Colon (tissue), 2 donors: Measurements from ENCODE around the gene POP4.
"Not testable (repeated sequence)": the region's sequence is repeated elsewhere in the genome, so short reads cannot be mapped to it uniquely, and the experiment has no call there.

Experiments
- FAIRE-seq: peaks from 2 replicates; lab custom pipeline; 2012; peaks lifted over from hg19 to GRCh38; lab: Jason Lieb, UNC
- donor health status: control.
- donor health status: control.

POP4 gene

GRCh38 chr19:29612121-29612520 lies 6.0 kb downstream of the POP4 start:
- FAIRE-seq = no peak

GRCh38 chr19:29612801-29613595 lies 6.9 kb downstream of the POP4 start:
- FAIRE-seq = no peak

DNA sequence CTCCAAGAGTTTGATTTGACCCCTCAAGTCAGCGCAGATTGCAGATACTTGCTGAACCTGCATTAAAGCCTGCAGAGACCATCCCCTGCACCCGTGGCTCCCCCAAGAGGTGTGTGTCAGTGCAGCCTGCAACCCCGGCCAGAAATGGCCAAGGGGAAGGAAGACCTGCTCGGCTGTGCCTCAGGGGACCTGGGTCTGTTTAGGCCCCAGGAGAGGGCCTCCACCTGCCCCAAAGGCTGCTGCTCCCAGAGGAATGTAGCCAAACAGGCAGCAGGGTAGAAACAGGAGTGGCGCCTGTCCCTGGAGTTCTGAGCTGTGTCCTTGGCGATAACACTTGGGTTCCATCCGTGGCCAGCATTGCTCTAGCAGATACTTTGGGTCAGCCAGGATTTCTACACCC lies 8.0 kb downstream of the POP4 start:
- FAIRE-seq = no peak

DNA sequence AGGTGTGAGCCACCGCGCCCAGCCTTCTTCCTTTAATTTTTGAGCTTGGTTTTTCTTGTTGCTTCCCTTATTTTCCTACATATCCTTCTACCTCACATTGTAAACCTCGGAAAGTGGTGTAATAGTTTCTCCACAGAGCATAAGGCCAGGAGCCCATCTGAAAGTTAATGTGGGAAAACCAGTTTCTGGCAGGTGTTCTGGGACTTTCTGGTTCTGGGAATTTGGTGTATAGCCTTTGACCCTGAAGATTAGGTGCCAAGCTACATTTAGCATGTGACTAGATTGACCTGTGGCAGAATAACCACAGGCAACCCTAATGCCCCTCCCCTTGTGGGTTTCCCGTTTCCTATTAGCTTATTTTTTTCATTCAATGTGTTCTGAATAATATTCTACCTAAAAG lies 8.7 kb downstream of the POP4 start:
- no peak for FAIRE-seq

GRCh38 chr19:29615891-29616425 lies 9.9 kb downstream of the POP4 start:
- FAIRE-seq = no peak

- FAIRE-seq = no peak
Measured at GRCh38 chr19:29616541-29616940, 10.5 kb downstream of the POP4 start.

DNA sequence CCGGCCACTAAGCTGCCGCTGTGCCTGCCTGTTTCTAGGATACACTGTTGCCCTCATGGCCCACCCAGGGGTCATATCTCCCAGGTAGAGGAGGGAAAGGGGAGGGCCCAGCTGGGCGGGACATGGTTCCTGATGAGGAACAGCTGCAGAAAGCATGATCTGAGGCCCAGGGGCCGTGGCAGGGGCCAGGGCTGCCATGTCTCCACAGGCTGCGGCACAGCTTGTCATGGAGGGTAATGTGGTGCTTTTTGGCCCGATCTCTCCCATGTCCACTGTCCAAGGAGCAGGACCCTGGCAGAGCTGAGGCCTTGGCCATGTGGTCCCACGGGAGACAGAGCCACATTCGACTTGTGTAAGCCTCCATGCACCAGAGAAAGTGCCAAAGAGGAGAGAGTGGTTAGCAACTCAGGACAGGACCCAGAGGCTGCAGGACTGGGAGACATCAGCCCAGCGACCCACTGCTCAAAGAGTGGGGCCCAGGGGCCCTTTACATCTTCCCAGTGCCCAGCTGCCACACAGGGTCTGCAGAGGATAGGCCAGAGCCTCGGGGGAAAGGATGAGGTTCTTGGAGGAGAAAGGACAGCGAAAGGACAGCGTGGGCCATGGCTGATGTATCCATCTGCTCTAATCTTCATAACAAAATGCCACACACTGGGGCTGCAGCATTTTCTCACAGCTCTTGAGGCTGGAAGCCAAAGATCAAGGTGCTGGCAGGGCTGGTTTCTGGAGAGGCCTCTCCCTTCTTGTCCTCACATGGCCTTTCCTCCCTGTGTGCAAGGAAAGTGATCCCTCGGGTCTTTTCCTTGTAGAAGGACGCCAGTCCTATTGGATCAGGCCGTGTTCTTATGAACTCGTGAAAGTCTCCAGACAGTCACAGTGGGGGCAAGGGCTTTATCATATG lies 11.5 kb downstream of the POP4 start:
- no peak for FAIRE-seq

DNA sequence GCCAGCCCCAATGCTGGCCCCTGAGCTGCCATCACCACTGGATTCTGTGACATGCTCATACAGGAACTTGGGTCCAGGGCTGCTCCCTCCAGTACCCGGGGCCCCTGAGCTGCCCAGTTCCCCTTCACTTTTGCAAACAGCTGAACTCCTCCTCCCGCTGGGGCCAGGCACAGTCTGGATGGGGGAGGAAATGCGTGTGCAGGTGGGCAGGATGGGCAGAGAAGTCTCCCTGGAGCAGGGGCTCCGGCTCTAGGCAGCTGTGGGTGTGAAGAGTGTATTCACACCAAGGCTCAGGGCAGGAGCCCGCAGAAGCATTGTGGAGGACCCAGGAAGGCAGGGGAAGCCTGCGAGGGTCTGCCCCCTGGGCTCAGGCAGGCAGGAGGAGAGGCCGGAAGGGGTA lies 12.4 kb downstream of the POP4 start:
- no peak for FAIRE-seq

DNA sequence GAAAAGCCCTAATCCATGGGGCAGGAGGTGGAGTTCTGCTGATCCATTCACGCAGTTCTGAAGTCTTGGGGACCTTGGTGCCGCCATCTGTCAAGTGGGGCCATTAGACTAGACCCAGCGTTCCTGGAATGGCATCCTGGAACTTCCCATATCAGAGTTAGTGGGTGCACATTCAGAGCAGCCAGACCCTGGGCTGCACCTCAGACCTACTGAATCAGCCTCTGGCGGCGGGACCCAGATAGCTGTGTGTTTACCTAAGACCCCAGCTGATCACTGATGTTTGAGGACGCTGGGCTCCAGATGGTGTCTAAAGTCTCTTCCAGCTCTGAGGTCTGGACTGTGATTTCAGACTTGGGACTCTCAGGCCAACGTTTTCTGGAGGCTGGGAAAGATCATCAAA lies 12.8 kb downstream of the POP4 start:
- FAIRE-seq = no peak

DNA sequence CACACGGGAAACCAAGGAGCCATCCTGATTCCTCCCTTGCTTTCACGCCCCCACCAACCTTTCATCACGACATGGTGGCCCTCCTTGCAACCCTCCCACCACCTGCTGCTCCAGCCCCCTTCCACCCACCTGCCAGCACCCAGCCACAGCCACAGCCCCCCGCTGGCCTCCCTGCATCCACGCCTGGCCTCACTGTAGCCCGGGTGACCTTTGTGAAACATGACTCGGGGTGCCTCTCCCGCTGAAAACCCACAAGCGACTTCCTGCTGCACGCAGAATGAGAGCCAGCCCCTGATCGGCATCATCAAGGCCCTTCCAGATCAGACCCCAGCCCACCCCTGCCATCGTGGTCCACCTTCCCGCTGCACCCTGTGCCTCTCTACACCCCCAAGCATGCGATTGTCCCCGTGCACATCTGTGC lies 14.9 kb downstream of the POP4 start:
- no peak for FAIRE-seq

- no peak for FAIRE-seq
Measured at GRCh38 chr19:29622166-29623070, 16.3 kb downstream of the POP4 start.

GRCh38 chr19:29623726-29624488 lies 17.8 kb downstream of the POP4 start:
- no peak for FAIRE-seq

DNA sequence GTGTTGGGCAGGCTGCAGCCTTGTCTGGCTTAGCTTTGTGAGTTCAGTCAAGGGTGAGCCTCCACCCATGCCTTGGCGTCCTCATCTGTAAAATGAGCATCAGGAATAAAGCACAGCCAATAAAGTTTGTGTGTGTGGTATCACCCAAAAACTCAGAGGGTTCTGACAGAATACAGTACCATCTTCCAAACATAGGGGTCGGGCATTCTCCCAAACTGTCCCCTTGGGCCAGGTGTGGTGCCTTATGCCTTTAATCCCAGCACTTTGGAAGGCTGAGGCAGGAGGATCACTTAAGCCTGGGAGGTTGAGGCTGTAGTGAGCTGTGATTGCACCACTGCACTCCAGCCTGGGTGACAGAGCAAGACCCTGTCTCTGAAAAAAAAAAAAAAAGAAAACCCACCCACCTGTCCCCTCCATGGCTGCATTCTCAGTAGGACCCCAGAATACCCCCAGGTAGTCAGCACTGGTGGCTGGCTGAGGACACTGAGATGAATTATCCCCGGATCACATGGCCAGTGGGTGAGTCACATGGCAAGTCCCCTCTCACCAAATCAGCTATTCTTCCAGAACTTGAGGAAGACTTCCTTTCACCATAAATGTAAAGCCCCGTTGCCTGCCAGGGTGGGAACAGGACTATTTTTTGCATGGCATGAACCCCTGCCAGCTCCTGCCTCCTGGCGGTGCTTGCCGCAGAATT lies 18.6 kb downstream of the POP4 start:
- no peak for FAIRE-seq

DNA sequence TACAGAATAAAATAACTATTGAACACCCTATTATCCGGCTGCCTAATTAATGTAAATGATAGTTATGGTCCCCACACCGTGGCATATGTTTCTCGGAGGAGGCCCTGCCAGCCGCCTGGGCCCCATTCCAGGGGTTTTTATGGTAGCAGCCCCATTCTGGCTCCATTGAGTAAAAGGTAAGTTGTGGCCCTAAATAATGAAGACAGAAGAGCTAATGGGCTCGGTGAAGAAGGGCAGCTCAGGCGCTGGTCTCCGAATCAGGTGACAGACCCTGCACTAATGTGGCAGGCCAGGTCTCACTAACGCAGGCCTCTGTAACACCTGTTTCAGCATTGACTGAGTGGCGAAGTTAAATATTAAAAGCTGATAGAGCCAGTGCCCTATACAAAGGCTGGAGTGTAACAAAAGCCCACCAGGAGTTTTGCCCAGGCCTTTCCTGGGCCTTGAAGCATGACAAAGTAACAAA lies 19.1 kb downstream of the POP4 start:
- no peak for FAIRE-seq

DNA sequence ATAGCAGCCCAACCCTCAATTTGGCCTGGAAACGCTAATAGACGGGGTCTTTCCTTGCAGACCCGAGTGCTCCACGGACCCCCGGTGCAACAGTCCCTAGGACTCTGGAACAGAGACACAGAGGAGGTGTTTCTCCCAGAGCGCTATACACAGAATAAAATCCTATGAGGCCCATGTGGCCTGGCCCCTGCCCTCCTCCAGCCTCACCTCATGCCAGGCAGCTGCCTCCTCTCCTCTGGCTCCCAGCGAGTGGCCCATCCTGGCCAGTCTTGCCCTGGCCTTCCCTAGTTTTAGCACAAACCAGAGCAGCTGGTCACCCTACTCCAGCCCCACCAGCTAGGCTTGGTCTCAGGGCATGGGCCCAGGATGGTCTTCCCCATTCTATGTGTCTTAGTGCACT lies 20.3 kb downstream of the POP4 start:
- FAIRE-seq = no peak

- not testable (repeated sequence) for FAIRE-seq
Measured at GRCh38 chr19:29626832-29627231, 20.7 kb downstream of the POP4 start.

DNA sequence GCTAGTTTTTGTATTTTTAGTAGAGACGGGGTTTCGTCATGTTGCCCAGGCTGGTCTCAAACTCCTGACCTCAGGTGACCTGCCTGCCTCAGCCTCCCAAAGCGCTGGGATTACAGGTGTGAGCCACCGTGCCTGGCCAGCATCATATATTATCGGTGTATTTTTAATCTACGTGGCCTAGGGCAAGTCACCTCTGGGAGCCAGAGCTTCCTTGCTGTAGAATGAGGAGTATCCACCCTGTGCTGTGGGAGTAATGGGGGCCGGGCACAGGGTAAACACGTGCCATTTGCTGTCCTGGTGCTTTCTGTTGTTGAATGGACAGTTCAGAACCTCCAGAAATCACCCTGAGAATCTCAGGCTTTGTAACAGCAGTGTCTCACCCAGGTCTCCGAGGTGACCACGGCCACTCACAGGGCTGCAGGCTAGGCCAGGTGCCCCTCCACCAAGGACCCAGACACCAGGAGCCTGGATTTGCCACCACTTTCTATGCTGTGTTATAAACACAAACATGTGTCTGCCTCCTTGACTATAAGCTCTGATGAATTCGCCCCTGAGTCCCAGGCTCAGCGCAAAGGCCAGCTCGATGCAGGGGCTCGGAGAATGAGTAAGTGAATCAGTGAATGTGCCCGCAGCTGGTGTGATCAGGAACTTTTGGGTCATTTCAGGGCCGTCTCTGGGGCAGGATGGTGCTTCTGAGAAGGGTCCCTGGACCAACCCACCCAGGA lies 22.7 kb downstream of the POP4 start:
- no peak for FAIRE-seq

- FAIRE-seq = no peak
Measured at GRCh38 chr19:29629836-29630534, 23.9 kb downstream of the POP4 start.

GRCh38 chr19:29630655-29631054 lies 24.6 kb downstream of the POP4 start:
- no peak for FAIRE-seq
